ENCODE results near the gene CD58.

The CD58 gene

GRCh38 chr1:116491700-116492357 is 79.0 kb downstream of the CD58 start:
- DNase-seq = no peak

GRCh38 chr1:116490588-116490987 is 80.2 kb downstream of the CD58 start:
- DNase-seq = no peak

DNA sequence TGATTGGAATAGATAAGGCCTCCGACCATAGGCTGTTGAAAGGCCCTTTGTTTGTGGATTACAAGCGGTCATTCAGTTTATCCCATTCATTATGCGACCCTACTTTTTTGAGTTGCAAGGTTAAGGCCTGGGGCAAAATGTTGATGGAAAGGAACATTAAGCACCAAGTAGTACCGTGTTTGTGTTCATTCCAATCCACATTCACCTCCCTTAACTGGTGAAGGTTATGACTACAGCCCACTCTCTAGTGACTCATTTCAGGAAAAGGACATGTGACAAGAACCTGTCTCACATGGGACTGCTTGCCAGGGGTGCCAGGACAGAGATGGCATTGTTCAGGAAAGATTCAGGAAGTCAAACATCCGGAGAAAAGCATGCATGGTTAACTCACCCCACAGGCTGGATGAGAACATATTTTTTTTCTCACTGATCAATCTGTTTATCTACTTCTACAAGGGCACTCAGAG is 81.6 kb downstream of the CD58 start:
- no peak for DNase-seq

- DNase-seq = no peak
Measured at GRCh38 chr1:116488071-116488470, 82.8 kb downstream of the CD58 start.

DNA sequence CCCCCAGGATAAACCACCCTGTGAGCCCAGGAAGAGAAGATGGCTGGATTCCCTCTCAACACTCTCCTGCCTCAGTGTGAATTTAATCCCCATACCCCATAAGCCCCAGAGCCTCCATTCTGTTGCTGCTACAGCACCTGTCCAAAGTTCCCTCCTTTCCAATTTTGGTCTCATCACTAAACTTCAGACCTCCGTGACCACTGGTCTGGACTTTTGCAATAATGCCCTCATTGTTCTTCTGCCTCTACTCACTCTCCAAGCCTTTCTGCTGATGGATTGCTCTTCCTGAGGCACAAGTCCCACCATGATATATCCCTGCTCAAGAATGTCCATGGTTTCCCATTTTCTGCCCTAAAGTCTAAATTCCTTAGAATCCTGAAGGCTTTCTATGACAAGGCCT is 83.2 kb downstream of the CD58 start:
- DNase-seq = no peak

- no peak for DNase-seq
Measured at GRCh38 chr1:116487031-116487430, 83.8 kb downstream of the CD58 start.

GRCh38 chr1:116486424-116486823 is 84.4 kb downstream of the CD58 start:
- DNase-seq = no peak

GRCh38 chr1:116485976-116486375 is 84.8 kb downstream of the CD58 start:
- DNase-seq = no peak

GRCh38 chr1:116485071-116485735 is 85.6 kb downstream of the CD58 start:
- peak; percentile 89 for DNase-seq

DNA sequence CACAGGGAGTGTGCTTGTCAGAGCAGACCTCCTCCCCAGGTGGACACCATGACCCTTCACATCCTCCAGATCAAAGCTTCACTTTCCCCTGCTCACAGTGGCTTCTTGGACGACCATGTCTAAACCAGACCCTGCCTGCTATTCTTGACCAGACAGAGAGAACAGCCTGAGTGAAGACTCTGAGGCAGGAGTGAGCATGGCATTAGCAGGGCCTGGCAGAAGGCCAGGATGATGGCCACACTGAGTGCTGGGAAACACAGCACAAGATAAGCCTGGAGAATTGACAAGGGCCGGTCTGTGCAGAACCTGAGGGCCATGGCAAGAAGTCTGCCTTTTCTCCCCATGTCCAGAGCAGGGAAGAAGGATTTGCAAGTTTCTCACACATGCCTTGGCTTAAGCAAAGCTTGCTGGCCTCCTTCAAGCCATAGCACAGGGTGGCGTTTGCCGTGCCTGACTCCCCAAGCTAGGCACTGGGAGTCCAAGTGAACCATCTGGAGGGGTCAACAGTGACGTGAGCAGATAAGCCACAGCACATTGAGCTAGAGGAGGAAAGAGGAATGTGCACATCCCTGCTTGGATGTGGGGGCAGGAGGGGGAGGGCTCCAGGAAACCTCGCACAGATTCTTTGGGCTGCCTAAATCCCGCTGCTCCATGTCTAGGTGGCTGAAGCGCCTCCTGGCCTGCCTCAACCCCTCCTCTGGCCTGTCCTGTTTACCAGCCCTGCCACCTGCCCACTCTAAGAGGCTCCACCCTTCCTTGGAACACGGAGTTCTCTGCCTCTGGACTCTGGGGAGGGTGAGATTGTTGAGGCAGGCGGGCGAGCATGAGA is 87.1 kb downstream of the CD58 start:
- no peak for DNase-seq

DNA sequence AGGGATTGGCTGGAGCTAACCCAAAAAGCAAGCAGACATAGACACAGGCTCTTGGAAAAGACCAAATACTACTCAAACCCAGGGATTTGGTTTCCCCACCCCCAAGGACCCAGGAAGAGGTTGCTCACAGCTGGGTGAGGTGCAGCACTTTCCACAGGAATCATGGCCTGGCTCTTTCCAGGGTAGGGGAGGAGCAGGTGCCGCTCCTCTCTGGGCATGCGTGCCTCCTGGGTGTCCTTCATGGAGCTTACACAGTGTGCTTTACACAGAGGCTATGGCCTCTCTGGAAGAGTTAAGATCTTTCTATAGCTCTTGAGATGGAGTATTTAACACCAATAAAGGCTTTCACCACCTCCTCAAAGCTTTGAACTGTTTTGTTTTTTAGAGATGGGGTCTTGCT is 88.3 kb downstream of the CD58 start:
- DNase-seq = no peak

- DNase-seq = no peak
Measured at GRCh38 chr1:116481934-116482333, 88.9 kb downstream of the CD58 start.

GRCh38 chr1:116478621-116479020 is 92.2 kb downstream of the CD58 start:
- DNase-seq = no peak

- DNase-seq = no peak
Measured at GRCh38 chr1:116477429-116477828, 93.4 kb downstream of the CD58 start.

DNA sequence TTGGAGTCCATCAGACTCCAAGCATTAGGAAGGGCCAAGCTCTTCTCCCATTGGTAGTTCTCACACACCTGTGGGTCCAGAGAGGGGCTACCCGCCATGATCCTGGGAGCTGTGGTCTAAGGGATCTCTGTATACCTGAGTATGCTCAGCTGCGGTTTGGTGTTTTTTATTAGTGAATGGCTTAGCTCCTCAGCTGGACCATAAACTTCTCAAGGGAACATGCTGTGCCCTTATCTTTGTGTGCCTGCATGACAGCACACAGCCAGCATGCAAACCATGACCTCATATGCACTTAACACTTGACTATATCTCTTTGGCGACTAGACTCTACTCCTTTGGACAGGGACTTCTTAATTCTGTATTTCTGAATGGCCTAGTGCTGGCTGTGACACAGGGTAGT is 94.5 kb downstream of the CD58 start:
- no peak for DNase-seq

- DNase-seq = no peak
Measured at GRCh38 chr1:116475850-116476218, 95.0 kb downstream of the CD58 start.

- DNase-seq = no peak
Measured at GRCh38 chr1:116474921-116475849, 95.6 kb downstream of the CD58 start.

GRCh38 chr1:116472431-116472961 is 98.3 kb downstream of the CD58 start:
- DNase-seq = peak; percentile 45

DNA sequence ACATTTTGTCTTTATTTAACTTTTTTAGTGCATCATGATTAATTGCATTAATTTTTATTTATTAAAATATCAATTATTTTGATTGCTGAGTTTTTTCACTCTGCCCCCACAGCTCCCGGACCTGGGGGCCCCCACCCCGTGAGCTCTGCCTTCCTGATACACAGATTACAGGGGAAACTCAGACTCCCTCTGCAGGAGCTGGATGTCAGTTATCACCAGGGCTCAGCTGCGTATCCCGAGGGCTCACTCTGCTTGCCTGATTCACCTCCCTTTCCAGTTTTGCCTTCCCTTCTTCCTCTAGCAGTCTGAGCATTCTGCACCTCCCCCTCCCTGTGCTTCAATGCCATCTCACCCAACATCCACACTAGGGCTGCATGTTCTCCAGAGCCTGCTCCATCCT is 99.6 kb downstream of the CD58 start:
- DNase-seq = no peak

DNA sequence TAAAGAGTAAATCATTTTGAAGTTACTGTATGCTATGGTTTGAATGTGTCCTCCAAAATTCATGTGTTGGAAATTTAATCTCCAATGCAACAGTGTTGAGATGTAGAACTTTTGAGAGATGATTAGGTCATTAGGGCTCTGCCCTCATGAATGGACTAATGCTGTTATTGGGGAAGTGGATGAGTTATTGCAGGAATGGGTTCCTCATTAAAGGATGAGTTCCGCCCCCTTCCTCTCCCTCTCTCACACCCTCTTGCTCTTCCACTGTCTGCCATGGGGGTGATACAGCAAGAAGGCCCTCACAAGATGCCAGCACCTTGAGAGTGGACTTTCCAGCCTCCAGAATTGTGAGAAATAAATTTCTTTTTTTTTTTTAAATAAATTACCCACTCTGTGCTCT is 100.2 kb downstream of the CD58 start:
- no peak for DNase-seq

DNA sequence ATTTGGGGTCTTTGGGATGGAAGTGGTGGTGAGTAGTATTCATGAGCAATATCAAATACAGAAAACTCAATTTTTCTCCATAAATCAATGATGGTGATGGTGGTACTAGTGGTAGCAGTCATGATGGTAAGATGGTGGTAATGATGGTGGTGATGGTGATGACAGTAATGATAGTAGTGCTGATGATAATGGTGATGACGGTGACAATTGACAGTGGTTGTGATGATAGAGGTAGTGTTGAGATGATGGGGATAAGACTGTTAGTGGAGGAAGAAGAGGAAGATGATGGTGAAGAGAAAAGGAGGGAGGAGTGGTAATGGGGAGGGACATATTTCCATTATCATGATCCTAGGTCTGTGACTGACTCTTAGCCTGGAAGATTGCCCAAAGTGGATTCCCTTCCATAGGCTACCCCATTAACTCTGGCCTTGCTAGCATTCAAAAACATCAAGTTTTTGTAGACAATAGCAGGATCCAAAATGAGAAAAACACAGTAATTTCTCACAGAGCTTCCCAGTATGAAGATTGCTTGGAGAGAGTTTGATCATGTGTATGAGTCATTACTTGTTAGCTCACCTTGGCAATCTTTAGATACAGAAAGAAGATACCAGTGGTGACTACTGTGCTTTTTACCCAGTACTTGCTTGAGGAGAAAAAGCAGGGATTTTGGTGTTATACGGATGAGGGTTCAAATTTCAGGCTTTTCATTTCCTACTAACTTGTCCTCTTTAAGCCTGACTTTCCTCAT is 103.8 kb downstream of the CD58 start:
- DNase-seq = no peak
